Measurements from ENCODE around the gene SHROOM3.

The SHROOM3 gene

DNA sequence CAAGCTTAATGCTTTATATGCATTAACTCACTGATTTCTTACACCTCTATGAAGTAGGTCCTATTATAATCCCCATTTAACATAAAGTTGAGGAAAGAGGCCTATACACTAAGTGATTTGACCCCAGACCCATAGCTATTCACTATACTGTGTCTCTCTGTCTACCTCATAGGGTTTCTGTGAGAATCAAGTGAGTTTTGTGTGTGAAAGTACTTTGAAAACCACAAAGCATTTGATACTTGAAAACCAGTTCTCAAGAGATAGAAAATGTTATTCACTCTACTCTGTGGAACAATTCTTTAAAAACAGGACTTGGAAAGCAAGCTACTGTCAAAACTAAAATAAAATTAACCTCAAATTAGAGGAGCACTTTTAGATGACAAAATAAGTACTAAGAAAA, 35.0 kb downstream of the SHROOM3 start:
- Histone ChIP-seq H3K27ac (ENCODE audit: low read depth, low read length) (no peak overlapping the region), H3K9ac (ENCODE audit: low read length) (no peak overlapping the region), H3K4me3 (ENCODE audit: low read depth, low read length) (no peak overlapping the region), H3K9me3 (ENCODE audit: control insufficient read depth, insufficient read depth, low read depth, low read length) (peaks cover 6% of the 10 kb centered on the region), H3K27me3 (ENCODE audit: control insufficient read depth, insufficient read depth, low read length) (no peaks in the 10 kb centered on the region), H3K36me3 (ENCODE audit: control insufficient read depth, insufficient read depth, low read length) (no peaks in the 10 kb centered on the region; the same call in 1 of the 2 replicates), H3K4me1 (ENCODE audit: control insufficient read depth, insufficient read depth, low read length) (0 out of 2 replicates have a peak, but pooled peaks cover 5% of the 10 kb centered on the region)

DNA sequence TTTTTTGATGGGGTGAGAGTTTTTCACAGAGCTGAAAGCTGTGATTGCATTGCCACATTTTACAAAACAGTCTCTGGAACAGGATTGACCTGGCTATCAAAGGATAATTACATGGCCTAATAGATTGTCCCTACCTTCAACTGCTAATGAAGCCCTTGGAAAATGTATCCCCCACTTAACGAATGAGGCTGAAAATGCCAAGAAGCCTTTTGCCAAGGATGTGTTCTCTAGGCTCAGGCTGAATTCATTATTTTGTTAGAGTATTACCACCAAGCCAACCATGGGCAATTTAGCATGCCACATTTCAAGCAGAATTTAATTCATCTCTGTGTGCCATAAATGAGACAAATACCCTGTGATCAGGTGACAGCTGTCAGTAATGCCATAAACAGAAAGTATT, 35.5 kb downstream of the SHROOM3 start:
- no peak overlapping the region for H3K4me3 ChIP-seq (ENCODE audit: low read depth, low read length)
- no peak overlapping the region for H3K27ac ChIP-seq (ENCODE audit: low read depth, low read length)
- H3K9me3 ChIP-seq (ENCODE audit: control insufficient read depth, insufficient read depth, low read depth, low read length): peaks cover 2% of the 10 kb centered on the region; the same call in 1 of the 2 replicates
- H3K9ac ChIP-seq (ENCODE audit: low read length): no peak overlapping the region
- H3K4me1 ChIP-seq (ENCODE audit: control insufficient read depth, insufficient read depth, low read length): 0 out of 2 replicates have a peak, but pooled peaks cover 5% of the 10 kb centered on the region
- H3K36me3 ChIP-seq (ENCODE audit: control insufficient read depth, insufficient read depth, low read length): no peaks in the 10 kb centered on the region
- no peaks in the 10 kb centered on the region for H3K27me3 ChIP-seq (ENCODE audit: control insufficient read depth, insufficient read depth, low read length)

DNA sequence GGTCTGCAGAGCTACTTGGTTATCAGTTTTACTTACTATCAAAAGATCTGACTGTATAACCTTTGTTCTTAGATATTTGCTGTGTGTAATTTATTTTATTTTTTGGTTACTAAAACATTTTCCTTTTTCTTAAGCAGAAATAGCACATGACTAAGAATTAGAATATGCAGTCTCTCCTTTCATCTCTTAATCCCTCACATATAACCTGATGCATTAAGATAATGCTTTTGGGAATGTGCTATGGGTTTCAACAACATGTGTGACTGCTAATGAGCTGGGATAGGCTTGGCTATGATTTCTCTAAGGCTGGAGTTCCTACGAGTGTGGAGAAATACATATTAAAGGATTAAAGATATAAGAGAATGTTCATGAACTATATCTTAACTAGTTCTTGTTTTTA, 41.5 kb downstream of the SHROOM3 start:
- H3K4me3 ChIP-seq (ENCODE audit: low read depth, low read length): no peak overlapping the region
- H3K9ac ChIP-seq (ENCODE audit: low read length): no peak overlapping the region
- H3K4me1 ChIP-seq (ENCODE audit: control insufficient read depth, insufficient read depth, low read length): no peaks in the 10 kb centered on the region
- no peaks in the 10 kb centered on the region for H3K36me3 ChIP-seq (ENCODE audit: control insufficient read depth, insufficient read depth, low read length)
- no peak overlapping the region for H3K27ac ChIP-seq (ENCODE audit: low read depth, low read length)
- H3K9me3 ChIP-seq (ENCODE audit: control insufficient read depth, insufficient read depth, low read depth, low read length): peaks cover 16% of the 10 kb centered on the region
- H3K27me3 ChIP-seq (ENCODE audit: control insufficient read depth, insufficient read depth, low read length): no peaks in the 10 kb centered on the region

DNA sequence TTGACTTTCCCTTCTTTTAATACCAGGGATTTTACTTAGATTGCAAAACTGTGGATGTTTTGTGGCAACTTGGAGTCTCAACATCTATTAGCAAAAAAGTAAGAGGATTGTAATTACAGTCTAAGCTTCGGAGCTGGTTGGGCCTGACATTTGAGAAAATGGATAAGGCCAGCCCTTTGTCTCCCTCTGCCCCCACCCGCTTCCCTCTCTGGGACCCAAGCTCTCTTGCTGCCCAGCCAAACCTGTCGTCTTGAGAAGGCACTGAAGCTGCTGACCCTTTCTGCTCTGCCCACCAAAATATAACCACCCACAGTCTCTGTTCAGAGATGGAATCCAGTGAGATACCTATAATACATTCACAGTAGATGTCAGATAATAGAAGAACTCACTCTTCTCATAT, 49.6 kb downstream of the SHROOM3 start:
- no peaks in the 10 kb centered on the region; the same call in none of the 2 replicates for H3K9me3 ChIP-seq (ENCODE audit: control insufficient read depth, insufficient read depth, low read depth, low read length)
- no peak overlapping the region for H3K9ac ChIP-seq (ENCODE audit: low read length)
- no peak overlapping the region for H3K4me3 ChIP-seq (ENCODE audit: low read depth, low read length)
- H3K36me3 ChIP-seq (ENCODE audit: control insufficient read depth, insufficient read depth, low read length): no peaks in the 10 kb centered on the region
- peak overlapping the region; percentile 69; the same call in 1 of the 2 replicates for H3K27ac ChIP-seq (ENCODE audit: low read depth, low read length)
- H3K4me1 ChIP-seq (ENCODE audit: control insufficient read depth, insufficient read depth, low read length): peaks cover 25% of the 10 kb centered on the region
- H3K27me3 ChIP-seq (ENCODE audit: control insufficient read depth, insufficient read depth, low read length): no peaks in the 10 kb centered on the region

DNA sequence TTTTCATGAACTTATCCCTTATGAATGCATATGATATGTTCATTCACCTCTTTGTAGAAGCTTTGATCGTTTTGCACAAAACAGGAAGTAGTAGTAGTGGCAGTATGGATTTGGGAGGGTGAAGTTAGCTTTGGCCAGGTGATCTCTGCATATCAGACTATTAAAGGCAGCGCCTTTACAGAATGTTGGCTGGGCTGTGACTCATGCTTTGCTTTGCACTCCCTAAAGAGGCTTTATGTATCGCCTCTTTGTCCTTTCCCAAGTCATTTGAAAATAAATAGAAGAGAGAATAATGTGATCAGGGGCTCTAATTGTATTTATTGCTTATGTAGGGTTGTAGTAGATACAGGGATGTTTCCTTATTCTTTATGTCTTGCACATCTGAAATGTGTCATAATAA, 50.4 kb downstream of the SHROOM3 start:
- Histone ChIP-seq H3K27ac (ENCODE audit: low read depth, low read length) (peak overlapping the region; percentile 69; the same call in 1 of the 2 replicates), H3K27me3 (ENCODE audit: control insufficient read depth, insufficient read depth, low read length) (no peaks in the 10 kb centered on the region), H3K36me3 (ENCODE audit: control insufficient read depth, insufficient read depth, low read length) (no peaks in the 10 kb centered on the region), H3K9me3 (ENCODE audit: control insufficient read depth, insufficient read depth, low read depth, low read length) (no peaks in the 10 kb centered on the region; the same call in none of the 2 replicates), H3K4me1 (ENCODE audit: control insufficient read depth, insufficient read depth, low read length) (peaks cover 25% of the 10 kb centered on the region), H3K9ac (ENCODE audit: low read length) (no peak overlapping the region), H3K4me3 (ENCODE audit: low read depth, low read length) (no peak overlapping the region)

DNA sequence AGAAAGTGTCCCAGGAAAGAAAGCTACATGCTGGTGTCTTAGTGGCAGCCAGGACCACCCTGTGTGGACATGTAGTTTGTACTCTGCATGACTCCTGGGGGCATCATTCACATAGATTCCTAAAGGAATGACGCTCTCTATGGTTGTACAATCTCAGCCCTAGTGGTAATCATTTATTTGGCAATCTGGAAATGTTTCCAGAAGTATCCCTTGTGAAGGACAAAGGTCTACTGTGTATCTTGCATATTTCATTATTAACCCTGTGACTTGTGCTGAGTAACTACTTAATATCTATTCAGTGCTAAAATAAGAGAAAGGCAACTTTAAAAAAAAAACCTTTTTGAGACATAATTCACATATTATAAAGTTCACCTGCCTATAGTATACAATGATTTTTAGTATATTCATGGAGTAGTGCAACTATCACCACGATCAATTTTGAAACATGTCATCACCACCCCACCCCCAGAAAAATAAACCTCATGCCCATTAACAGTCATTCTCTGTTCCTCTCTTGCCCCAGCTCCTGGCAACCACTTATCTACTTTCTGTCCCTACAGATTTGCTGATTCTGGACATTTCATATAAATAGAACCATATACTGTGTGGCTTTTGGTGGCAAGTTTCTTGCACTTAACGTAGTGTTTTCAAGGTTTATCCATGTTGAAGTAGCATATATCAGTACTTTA, 51.7 kb downstream of the SHROOM3 start:
- Histone ChIP-seq H3K36me3 (ENCODE audit: control insufficient read depth, insufficient read depth, low read length) (no peaks in the 10 kb centered on the region), H3K4me3 (ENCODE audit: low read depth, low read length) (no peak overlapping the region), H3K9ac (ENCODE audit: low read length) (no peak overlapping the region), H3K4me1 (ENCODE audit: control insufficient read depth, insufficient read depth, low read length) (peaks cover 25% of the 10 kb centered on the region), H3K27me3 (ENCODE audit: control insufficient read depth, insufficient read depth, low read length) (no peaks in the 10 kb centered on the region), H3K9me3 (ENCODE audit: control insufficient read depth, insufficient read depth, low read depth, low read length) (no peaks in the 10 kb centered on the region; the same call in 1 of the 2 replicates), H3K27ac (ENCODE audit: low read depth, low read length) (no peak overlapping the region)

DNA sequence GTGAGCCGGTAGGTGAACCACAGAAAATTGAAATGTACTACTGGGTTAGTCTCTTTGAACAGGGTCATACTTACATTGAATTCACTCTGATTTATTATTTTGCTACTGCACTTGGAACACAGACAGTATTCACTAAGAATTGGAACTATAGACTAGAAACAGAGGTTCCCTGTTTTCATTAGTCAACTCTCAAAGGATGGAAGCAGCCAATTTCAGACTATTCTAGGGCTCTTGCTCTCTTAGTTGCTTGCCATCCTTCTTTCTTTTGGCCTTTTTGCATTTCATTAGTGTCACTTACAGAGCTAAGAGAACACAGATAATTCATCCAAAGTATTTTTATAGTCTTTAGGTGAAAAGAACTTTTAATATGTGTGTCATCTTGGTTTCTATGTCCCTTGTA, 52.6 kb downstream of the SHROOM3 start:
- H3K4me3 ChIP-seq (ENCODE audit: low read depth, low read length): no peak overlapping the region
- no peaks in the 10 kb centered on the region for H3K27me3 ChIP-seq (ENCODE audit: control insufficient read depth, insufficient read depth, low read length)
- H3K36me3 ChIP-seq (ENCODE audit: control insufficient read depth, insufficient read depth, low read length): no peaks in the 10 kb centered on the region
- H3K4me1 ChIP-seq (ENCODE audit: control insufficient read depth, insufficient read depth, low read length): peaks cover 25% of the 10 kb centered on the region
- H3K9ac ChIP-seq (ENCODE audit: low read length): no peak overlapping the region
- H3K27ac ChIP-seq (ENCODE audit: low read depth, low read length): no peak overlapping the region
- H3K9me3 ChIP-seq (ENCODE audit: control insufficient read depth, insufficient read depth, low read depth, low read length): no peaks in the 10 kb centered on the region; the same call in 1 of the 2 replicates

DNA sequence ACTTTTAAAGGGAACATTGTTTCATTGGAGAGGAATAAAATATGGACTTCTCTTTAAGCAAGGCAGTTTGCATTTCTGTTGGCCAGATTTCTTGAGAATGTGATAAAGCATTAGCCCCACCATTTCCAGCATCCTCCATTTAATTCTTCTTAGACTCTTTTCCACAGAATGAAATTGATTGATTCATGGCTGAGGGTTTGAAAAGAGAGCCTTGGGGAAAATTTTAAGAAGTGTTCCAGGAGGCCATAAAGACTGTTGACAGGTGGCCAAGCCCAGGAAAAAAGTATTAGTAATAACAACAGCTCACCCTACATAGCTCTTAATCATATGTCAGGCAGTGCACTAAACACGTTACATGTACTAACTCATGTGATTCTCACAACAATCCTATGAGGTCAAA, 53.4 kb downstream of the SHROOM3 start:
- Histone ChIP-seq H3K27ac (ENCODE audit: low read depth, low read length) (no peak overlapping the region), H3K4me3 (ENCODE audit: low read depth, low read length) (no peak overlapping the region), H3K27me3 (ENCODE audit: control insufficient read depth, insufficient read depth, low read length) (no peaks in the 10 kb centered on the region), H3K36me3 (ENCODE audit: control insufficient read depth, insufficient read depth, low read length) (no peaks in the 10 kb centered on the region), H3K4me1 (ENCODE audit: control insufficient read depth, insufficient read depth, low read length) (peaks cover 25% of the 10 kb centered on the region), H3K9ac (ENCODE audit: low read length) (no peak overlapping the region), H3K9me3 (ENCODE audit: control insufficient read depth, insufficient read depth, low read depth, low read length) (no peaks in the 10 kb centered on the region; the same call in 1 of the 2 replicates)

DNA sequence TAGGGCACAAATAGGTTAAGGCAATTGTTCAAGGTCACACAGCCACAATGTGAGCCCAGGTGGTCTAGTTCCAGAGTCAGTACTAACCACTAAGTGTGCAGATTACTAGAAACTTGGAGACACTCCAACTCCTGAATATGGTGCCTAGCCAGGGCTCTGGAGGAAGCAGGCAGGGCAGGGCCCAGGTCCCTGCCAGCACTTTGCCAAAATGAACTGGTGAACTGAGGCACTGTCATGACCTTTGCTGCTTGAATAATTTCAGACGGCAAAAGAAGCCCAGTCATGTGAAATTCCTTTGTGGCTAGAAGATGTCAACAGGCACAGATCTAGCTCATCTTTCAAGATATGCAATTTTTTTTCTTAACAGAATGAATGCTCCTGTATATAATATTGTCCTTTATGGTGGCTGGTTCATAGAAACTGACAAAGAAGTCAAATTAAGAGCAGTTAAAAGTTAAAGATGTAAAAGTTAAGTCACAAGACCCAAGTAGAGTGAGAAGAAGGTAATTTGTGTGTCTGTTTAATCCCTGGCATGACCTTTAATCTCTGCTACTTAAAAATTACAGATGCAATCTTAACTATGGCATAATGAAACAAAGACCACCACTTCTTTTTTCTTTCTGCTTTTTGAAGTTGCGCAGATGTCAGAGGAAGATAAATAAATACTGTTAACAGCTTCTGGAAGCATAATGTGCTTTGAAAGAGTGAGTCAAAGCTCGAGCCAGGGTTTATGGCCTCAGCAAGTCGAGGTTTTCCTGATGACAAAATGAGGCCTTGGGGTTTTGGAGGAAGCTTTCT, 54.1 kb downstream of the SHROOM3 start:
- Histone ChIP-seq H3K27me3 (ENCODE audit: control insufficient read depth, insufficient read depth, low read length) (no peaks in the 10 kb centered on the region), H3K9me3 (ENCODE audit: control insufficient read depth, insufficient read depth, low read depth, low read length) (no peaks in the 10 kb centered on the region; the same call in 1 of the 2 replicates), H3K4me3 (ENCODE audit: low read depth, low read length) (no peak overlapping the region), H3K9ac (ENCODE audit: low read length) (no peak overlapping the region), H3K27ac (ENCODE audit: low read depth, low read length) (no peak overlapping the region), H3K4me1 (ENCODE audit: control insufficient read depth, insufficient read depth, low read length) (peaks cover 25% of the 10 kb centered on the region), H3K36me3 (ENCODE audit: control insufficient read depth, insufficient read depth, low read length) (no peaks in the 10 kb centered on the region)

DNA sequence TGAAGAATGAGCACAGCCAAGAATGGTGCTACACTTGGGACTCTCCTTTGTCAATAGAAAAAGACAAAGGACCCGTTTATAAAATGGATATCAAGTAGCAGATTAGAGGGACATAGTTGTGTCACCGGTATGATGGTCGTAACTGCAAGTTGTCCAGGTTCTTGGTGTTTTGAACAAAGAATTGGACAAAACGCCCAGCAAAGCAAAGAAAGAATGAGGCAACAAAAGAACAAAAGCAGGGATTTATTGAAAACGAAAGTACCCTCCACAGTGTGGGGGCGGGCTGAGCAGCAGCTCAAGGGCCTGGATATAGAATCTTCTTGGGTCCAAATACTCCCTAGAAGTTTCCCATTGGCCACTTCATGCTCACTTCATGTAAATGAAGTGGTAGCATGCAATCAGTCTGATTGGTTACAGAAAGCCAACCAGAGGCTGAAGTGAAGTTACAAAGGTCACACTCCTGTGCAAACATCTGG, 54.7 kb downstream of the SHROOM3 start:
- Histone ChIP-seq H3K9me3 (ENCODE audit: control insufficient read depth, insufficient read depth, low read depth, low read length) (no peaks in the 10 kb centered on the region; the same call in 1 of the 2 replicates), H3K9ac (ENCODE audit: low read length) (no peak overlapping the region), H3K36me3 (ENCODE audit: control insufficient read depth, insufficient read depth, low read length) (no peaks in the 10 kb centered on the region), H3K4me1 (ENCODE audit: control insufficient read depth, insufficient read depth, low read length) (peaks cover 21% of the 10 kb centered on the region), H3K27ac (ENCODE audit: low read depth, low read length) (no peak overlapping the region), H3K4me3 (ENCODE audit: low read depth, low read length) (no peak overlapping the region), H3K27me3 (ENCODE audit: control insufficient read depth, insufficient read depth, low read length) (no peaks in the 10 kb centered on the region)

DNA sequence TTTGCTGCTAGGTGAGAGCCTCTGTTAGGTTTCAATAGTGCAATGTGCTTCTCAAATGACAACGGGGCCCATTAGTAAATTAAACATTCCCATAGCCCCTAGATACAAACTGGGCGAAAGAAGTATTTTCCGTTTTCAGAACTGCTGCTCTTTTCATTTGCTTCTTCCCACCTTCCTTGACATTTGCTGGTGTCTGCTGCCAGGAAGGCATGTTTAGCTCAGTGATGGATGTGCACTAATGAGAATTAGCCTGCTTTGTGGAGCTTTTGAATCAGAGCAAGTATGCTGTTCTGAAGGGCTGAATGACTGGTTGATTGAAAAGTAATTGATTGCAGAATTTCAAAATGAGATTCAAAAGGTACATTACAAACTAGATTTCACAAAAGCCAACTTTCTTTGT, 57.0 kb downstream of the SHROOM3 start:
- H3K4me1 ChIP-seq (ENCODE audit: control insufficient read depth, insufficient read depth, low read length): peaks cover 5% of the 10 kb centered on the region
- H3K9me3 ChIP-seq (ENCODE audit: control insufficient read depth, insufficient read depth, low read depth, low read length): no peaks in the 10 kb centered on the region; the same call in 1 of the 2 replicates
- H3K4me3 ChIP-seq (ENCODE audit: low read depth, low read length): no peak overlapping the region
- H3K36me3 ChIP-seq (ENCODE audit: control insufficient read depth, insufficient read depth, low read length): no peaks in the 10 kb centered on the region
- no peak overlapping the region for H3K27ac ChIP-seq (ENCODE audit: low read depth, low read length)
- H3K9ac ChIP-seq (ENCODE audit: low read length): no peak overlapping the region
- no peaks in the 10 kb centered on the region for H3K27me3 ChIP-seq (ENCODE audit: control insufficient read depth, insufficient read depth, low read length)

All from HUES6 (cell line).